ENCODE data around the gene CASZ1. TPM values are rescaled to one million over a fixed set of nuclear protein-coding genes. Genes with fewer than 3 reads are reported as not detected.

The CASZ1 gene
- total and polyA plus RNA-seq, 9 of the 15 experiments (the other 6 are each of a cell fraction or from before 2014, with no cell fraction given) = 0.01 to 4.0 (median 0.76) TPM; not detected in 1

DNA sequence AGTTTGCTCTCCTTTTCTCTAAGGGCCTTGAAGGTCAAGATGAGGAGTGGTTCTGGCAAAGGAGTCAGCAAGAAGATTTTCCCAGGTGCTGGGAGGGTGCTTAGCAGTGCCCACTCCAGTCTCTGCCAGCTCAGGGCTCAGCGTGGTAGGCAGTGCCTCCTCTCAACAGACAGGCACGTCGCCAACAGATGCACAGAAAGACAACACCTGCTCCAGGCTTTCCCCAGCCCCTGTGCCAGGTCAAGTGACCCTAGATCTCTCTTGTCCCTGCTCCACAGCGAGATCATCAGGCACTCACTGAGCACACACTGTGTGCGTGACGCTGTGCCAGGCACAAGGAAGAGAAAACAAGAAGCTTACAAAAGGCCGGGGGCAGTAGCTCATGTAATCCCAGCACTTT is 86.0 kb downstream of the CASZ1 start:
- 0% methylated on average over 7 of the region's 7 CpGs for WGBS (ENCODE audit: insufficient coverage, low coverage, missing lambda C conversion rate)
- peaks cover 77 to 87% of the 10 kb centered on the region in 2 experiments for H3K27me3 ChIP-seq (ENCODE audit: control insufficient read depth in 2 of 2, insufficient read depth in 2 of 2, low read length in 2 of 2)
- H3K9me1 ChIP-seq (ENCODE audit: control insufficient read depth, insufficient read depth, low read length) = no peaks in the 10 kb centered on the region
- H2AFZ ChIP-seq (ENCODE audit: low read depth, low read length) = no peak overlapping the region
- no peaks in the 10 kb centered on the region for H3K79me2 ChIP-seq (ENCODE audit: control insufficient read depth, insufficient read depth, low read length)
- ATAC-seq (no peak), DNase-seq (ENCODE audit: extremely low read depth in 1 of 4, low spot score in 3 of 4) (no peak), FAIRE-seq (no peak)
- H3K36me3 ChIP-seq (ENCODE audit: control insufficient read depth, insufficient read depth, low read length) = no peaks in the 10 kb centered on the region
- ChIA-PET CTCF (ENCODE audit: low intra/inter-chr PET ratio) (no interaction called here), POLR2A (interaction anchor here (0.6 kb wide), 1 partner anchor 9 kb away, joined by 3 read pairs; no protein-coding TSS in a partner anchor)
- H4K20me1 ChIP-seq (replicated peaks; ENCODE audit: control insufficient read depth, insufficient read depth, low read length) = peaks cover 19% of the 10 kb centered on the region
- BruUV-seq (replicated peaks) = no TSS peak
- no peak overlapping the region for H3K27ac ChIP-seq (ENCODE audit: extremely low read depth, low read depth, low read length)
- intact Hi-C loops (cut with micrococcal nuclease) (no loop called here), in situ Hi-C loops (cut with MboI) (no loop called here)
- H3K4me1 ChIP-seq (replicated peaks in 1 of 2; ENCODE audit: control insufficient read depth in 2 of 2, insufficient read depth in 2 of 2, low read length in 2 of 2) = peaks cover 0 to 17% of the 10 kb centered on the region in 2 experiments; a peak in 2 of 5 replicates
- TF ChIP-seq U2AF1 (optimal IDR thresholded peaks at IDR 0.05; ENCODE audit: low read depth, low read length) (no peak), ZNF830 (CRISPR knock-in tag; IDR thresholded peaks at IDR 0.05) (no peak), BDP1 (IDR thresholded peaks at IDR 0.05; ENCODE audit: insufficient read depth, insufficient read length) (no peak), MLLT1 (IDR thresholded peaks at IDR 0.05) (no peak), ZBTB7A (IDR thresholded peaks at IDR 0.05; ENCODE audit: borderline replicate concordance, control insufficient read depth, low read depth, low read length) (no peak), POLR2G (IDR thresholded peaks at IDR 0.05; ENCODE audit: low read depth, low read length) (no peak), HNRNPL (IDR thresholded peaks at IDR 0.05; ENCODE audit: low read depth, low read length) (no peak)
- TF ChIP-seq, protein P1, sequence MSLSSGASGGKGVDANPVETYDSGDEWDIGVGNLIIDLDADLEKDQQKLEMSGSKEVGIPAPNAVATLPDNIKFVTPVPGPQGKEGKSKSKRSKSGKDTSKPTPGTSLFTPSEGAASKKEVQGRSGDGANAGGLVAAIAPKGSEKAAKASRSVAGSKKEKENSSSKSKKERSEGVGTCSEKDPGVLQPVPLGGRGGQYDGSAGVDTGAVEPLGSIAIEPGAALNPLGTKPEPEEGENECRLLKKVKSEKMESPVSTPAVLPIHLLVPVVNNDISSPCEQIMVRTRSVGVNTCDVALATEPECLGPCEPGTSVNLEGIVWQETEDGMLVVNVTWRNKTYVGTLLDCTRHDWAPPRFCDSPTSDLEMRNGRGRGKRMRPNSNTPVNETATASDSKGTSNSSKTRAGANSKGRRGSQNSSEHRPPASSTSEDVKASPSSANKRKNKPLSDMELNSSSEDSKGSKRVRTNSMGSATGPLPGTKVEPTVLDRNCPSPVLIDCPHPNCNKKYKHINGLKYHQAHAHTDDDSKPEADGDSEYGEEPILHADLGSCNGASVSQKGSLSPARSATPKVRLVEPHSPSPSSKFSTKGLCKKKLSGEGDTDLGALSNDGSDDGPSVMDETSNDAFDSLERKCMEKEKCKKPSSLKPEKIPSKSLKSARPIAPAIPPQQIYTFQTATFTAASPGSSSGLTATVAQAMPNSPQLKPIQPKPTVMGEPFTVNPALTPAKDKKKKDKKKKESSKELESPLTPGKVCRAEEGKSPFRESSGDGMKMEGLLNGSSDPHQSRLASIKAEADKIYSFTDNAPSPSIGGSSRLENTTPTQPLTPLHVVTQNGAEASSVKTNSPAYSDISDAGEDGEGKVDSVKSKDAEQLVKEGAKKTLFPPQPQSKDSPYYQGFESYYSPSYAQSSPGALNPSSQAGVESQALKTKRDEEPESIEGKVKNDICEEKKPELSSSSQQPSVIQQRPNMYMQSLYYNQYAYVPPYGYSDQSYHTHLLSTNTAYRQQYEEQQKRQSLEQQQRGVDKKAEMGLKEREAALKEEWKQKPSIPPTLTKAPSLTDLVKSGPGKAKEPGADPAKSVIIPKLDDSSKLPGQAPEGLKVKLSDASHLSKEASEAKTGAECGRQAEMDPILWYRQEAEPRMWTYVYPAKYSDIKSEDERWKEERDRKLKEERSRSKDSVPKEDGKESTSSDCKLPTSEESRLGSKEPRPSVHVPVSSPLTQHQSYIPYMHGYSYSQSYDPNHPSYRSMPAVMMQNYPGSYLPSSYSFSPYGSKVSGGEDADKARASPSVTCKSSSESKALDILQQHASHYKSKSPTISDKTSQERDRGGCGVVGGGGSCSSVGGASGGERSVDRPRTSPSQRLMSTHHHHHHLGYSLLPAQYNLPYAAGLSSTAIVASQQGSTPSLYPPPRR (CRISPR knock-in tag; IDR thresholded peaks at IDR 0.05; ENCODE audit: borderline replicate concordance) = no peak
- TF ChIP-seq, protein P2, sequence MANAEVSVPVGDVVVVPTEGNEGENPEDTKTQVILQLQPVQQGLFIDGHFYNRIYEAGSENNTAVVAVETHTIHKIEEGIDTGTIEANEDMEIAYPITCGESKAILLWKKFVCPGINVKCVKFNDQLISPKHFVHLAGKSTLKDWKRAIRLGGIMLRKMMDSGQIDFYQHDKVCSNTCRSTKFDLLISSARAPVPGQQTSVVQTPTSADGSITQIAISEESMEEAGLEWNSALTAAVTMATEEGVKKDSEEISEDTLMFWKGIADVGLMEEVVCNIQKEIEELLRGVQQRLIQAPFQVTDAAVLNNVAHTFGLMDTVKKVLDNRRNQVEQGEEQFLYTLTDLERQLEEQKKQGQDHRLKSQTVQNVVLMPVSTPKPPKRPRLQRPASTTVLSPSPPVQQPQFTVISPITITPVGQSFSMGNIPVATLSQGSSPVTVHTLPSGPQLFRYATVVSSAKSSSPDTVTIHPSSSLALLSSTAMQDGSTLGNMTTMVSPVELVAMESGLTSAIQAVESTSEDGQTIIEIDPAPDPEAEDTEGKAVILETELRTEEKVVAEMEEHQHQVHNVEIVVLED (CRISPR knock-in tag; IDR thresholded peaks at IDR 0.05) = no peak
- TF ChIP-seq, protein P3, sequence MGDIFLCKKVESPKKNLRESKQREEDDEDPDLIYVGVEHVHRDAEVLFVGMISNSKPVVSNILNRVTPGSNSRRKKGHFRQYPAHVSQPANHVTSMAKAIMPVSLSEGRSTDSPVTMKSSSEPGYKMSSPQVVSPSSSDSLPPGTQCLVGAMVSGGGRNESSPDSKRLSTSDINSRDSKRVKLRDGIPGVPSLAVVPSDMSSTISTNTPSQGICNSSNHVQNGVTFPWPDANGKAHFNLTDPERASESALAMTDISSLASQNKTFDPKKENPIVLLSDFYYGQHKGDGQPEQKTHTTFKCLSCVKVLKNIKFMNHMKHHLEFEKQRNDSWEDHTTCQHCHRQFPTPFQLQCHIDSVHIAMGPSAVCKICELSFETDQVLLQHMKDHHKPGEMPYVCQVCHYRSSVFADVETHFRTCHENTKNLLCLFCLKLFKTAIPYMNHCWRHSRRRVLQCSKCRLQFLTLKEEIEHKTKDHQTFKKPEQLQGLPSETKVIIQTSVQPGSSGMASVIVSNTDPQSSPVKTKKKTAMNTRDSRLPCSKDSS (IDR thresholded peaks at IDR 0.05; ENCODE audit: low read depth, partially characterized antibody) = no peak
- H3K4me2 ChIP-seq (ENCODE audit: insufficient read depth, low read length) = no peak overlapping the region
- H3K9me3 ChIP-seq (replicated peaks; ENCODE audit: control insufficient read depth, insufficient read depth, low read depth, low read length) = no peaks in the 10 kb centered on the region
- H3K4me3 ChIP-seq = no peak overlapping the region
- no peak overlapping the region for H3K9ac ChIP-seq (ENCODE audit: insufficient read depth in 1 of 2, low read depth in 2 of 2, low read length in 2 of 2)
